HepG2 (cell line): ENCODE results near the gene LRIG3.

ENCODE experiments used
- MAX ChIP-seq: IDR thresholded peaks from 2 replicates; pipeline ENCODE4 v1.6.1; 2012; ENCODE audit warnings: inconsistent platforms
- MYNN ChIP-seq: sonication (generic); formaldehyde crosslinking; IDR thresholded peaks from 2 replicates; pipeline ENCODE4 v1.4.0; 2020; ENCODE audit warnings: mild to moderate bottlenecking, low read depth, missing genetic modification reagents
- RNF219 ChIP-seq: sonication (generic); formaldehyde crosslinking; IDR thresholded peaks from 2 replicates; pipeline ENCODE4 v1.5.0; 2020; ENCODE audit warnings: mild to moderate bottlenecking, missing genetic modification reagents
- SMC3 ChIP-seq: IDR thresholded peaks from 2 replicates; pipeline ENCODE4 v1.6.1; 2011; ENCODE audit warnings: low read length, improper control_type of control experiment
- ZNF234 ChIP-seq: sonication (generic); formaldehyde crosslinking; conservative IDR thresholded peaks from 2 replicates; pipeline ENCODE4 v1.5.1; 2020; ENCODE audit warnings: mild to moderate bottlenecking, missing genetic modification reagents
- ZNF660 ChIP-seq: sonication (generic); formaldehyde crosslinking; IDR thresholded peaks from 2 replicates; pipeline ENCODE4 v1.5.1; 2020; ENCODE audit warnings: mild to moderate bottlenecking, low read depth, missing genetic modification reagents, borderline replicate concordance
- ZNF672 ChIP-seq: sonication (generic); formaldehyde crosslinking; IDR thresholded peaks from 2 replicates; pipeline ENCODE4 v1.8.1; 2022; ENCODE audit warnings: missing genetic modification reagents
- ZNF710 ChIP-seq: sonication (generic); formaldehyde crosslinking; IDR thresholded peaks from 2 replicates; pipeline ENCODE4 v1.5.0; 2020; ENCODE audit warnings: mild to moderate bottlenecking, missing genetic modification reagents, borderline replicate concordance
- ZZZ3 ChIP-seq: sonication (generic); formaldehyde crosslinking; IDR thresholded peaks from 2 replicates; pipeline ENCODE4 v1.4.0; 2020; ENCODE audit warnings: missing genetic modification reagents, mild to moderate bottlenecking, borderline replicate concordance

- TF ChIP-seq RNF219 (CRISPR knock-in tag) (no peak), ZZZ3 (CRISPR knock-in tag) (no peak), ZNF672 (no peak), ZNF234 (no peak), ZNF660 (CRISPR knock-in tag) (no peak), MYNN (CRISPR knock-in tag) (no peak), SMC3 (no peak), MAX (no peak), ZNF710 (CRISPR knock-in tag) (no peak)
These were observed 43.5 kb upstream of the LRIG3 start for GRCh38 chr12:58963844-58964243.
